Testis (tissue), 3 donors: ENCODE measurements around the gene USF2. TPM values are rescaled to one million over a fixed set of nuclear protein-coding genes. Genes with fewer than 3 reads are reported as not detected.

Experiments
- DNase-seq: peaks from one replicate; pipeline ENCODE4 v3.0.0-alpha.2; 2019
- H3K27ac ChIP-seq, 2 donors: fragments of 200-600 bp; sonication (generic); one replicate each; pipeline ENCODE4 v1.5.1; 2019
- H3K27me3 ChIP-seq: fragments of 200-600 bp; sonication (generic); one replicate; pipeline ENCODE4 v1.5.1; 2019
- H3K36me3 ChIP-seq: fragments of 200-600 bp; sonication (generic); one replicate; pipeline ENCODE4 v1.5.1; 2017; ENCODE audit warnings: low read depth; ENCODE audit errors: missing control alignments
- H3K4me1 ChIP-seq: fragments of 200-600 bp; sonication (generic); one replicate; pipeline ENCODE4 v1.5.1; 2019
- H3K4me3 ChIP-seq, 2 donors: fragments of 200-600 bp; sonication (generic); one replicate each; pipeline ENCODE4 v1.5.1; 2017 to 2019
- H3K9me3 ChIP-seq: fragments of 200-600 bp; sonication (generic); one replicate; pipeline ENCODE4 v1.5.1; 2017
- POLR2A ChIP-seq: fragments of 450-650 bp; IDR thresholded peaks from one replicate; pipeline ENCODE4 v1.6.1; 2017; ENCODE audit warnings: antibody characterized with exemption, mild to moderate bottlenecking, moderate library complexity
- WGBS, 2 donors: methylation state at CpG; one replicate each; pipeline ENCODE4 v1.1.5; 2018; 5-methylcytosine and 5-hydroxymethylcytosine counted together
- intact Hi-C: fragments of 100-400 bp; cut with DNase I; formaldehyde crosslinking; loops from one replicate; pipeline ENCODE4 v1.15.1; 2023; ENCODE audit warnings: low total_unique reads
- polyA plus RNA-seq: library from polyadenylated mRNA; stranded (reverse); fragments of 350-450 nt; fragmentation: Illumina TruSeq; extraction: RNeasy Lipid Tissue Mini Kit (QIAGEN cat#74804); gene quantifications from one replicate; pipeline ENCODE4 v1.2.3, GENCODE V29; 2014; ENCODE audit warnings: low read depth, low replicate concordance; ENCODE audit not compliant: insufficient read depth
- total RNA-seq, 2 donors: library from RNA; depleted of rRNA; stranded (reverse); fragments of >200 nt; gene quantifications; one replicate each; pipeline ENCODE4 v1.2.3, GENCODE V29; 2016
- TF ChIP-seq, protein P1 (sequence below), 3 experiments: fragments of 450-650 bp in 2 of 3; fragments of 200-600 bp in 1 of 3; sonication (generic) in 1 of 3; IDR thresholded peaks; one replicate each; pipeline ENCODE4 v1.5.1; 2016 to 2019; ENCODE audit warnings: antibody characterized with exemption in 3 of 3, mild to moderate bottlenecking in 2 of 3, moderate library complexity in 1 of 3

USF2 gene
- total and polyA plus RNA-seq, 3 donors from 2014 or later = 83.1 to 123 (median 105) TPM

DNA sequence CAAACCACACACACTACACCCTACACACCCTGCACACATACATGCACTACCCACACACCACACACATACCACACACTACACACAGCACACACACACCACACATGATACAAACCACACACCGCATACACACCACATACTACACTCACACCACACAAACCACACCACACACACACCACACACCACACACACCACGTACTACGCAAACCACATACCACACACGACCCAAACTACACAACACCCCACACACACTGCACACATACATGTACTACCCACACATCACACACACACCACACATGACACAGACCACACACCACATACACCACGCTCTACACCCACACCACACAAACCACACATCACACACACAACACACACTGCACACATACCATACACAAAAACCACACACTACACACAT, 29.8 kb downstream of the USF2 start:
- no peaks in the 10 kb centered on the region for H3K9me3 ChIP-seq
- H3K4me1 ChIP-seq = no peaks in the 10 kb centered on the region
- H3K4me3 ChIP-seq = no peak overlapping the region
- H3K36me3 ChIP-seq = no peaks in the 10 kb centered on the region
- TF ChIP-seq, protein P1, sequence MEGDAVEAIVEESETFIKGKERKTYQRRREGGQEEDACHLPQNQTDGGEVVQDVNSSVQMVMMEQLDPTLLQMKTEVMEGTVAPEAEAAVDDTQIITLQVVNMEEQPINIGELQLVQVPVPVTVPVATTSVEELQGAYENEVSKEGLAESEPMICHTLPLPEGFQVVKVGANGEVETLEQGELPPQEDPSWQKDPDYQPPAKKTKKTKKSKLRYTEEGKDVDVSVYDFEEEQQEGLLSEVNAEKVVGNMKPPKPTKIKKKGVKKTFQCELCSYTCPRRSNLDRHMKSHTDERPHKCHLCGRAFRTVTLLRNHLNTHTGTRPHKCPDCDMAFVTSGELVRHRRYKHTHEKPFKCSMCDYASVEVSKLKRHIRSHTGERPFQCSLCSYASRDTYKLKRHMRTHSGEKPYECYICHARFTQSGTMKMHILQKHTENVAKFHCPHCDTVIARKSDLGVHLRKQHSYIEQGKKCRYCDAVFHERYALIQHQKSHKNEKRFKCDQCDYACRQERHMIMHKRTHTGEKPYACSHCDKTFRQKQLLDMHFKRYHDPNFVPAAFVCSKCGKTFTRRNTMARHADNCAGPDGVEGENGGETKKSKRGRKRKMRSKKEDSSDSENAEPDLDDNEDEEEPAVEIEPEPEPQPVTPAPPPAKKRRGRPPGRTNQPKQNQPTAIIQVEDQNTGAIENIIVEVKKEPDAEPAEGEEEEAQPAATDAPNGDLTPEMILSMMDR (IDR thresholded peaks at IDR 0.05) = no peak
- H3K27ac ChIP-seq = no peak overlapping the region
- no peak for DNase-seq
- intact Hi-C loops = no loop called here
- 92 to 95% methylated on average over 5 of the region's 5 CpGs for WGBS, 2 donors
- H3K27me3 ChIP-seq = no peaks in the 10 kb centered on the region

DNA sequence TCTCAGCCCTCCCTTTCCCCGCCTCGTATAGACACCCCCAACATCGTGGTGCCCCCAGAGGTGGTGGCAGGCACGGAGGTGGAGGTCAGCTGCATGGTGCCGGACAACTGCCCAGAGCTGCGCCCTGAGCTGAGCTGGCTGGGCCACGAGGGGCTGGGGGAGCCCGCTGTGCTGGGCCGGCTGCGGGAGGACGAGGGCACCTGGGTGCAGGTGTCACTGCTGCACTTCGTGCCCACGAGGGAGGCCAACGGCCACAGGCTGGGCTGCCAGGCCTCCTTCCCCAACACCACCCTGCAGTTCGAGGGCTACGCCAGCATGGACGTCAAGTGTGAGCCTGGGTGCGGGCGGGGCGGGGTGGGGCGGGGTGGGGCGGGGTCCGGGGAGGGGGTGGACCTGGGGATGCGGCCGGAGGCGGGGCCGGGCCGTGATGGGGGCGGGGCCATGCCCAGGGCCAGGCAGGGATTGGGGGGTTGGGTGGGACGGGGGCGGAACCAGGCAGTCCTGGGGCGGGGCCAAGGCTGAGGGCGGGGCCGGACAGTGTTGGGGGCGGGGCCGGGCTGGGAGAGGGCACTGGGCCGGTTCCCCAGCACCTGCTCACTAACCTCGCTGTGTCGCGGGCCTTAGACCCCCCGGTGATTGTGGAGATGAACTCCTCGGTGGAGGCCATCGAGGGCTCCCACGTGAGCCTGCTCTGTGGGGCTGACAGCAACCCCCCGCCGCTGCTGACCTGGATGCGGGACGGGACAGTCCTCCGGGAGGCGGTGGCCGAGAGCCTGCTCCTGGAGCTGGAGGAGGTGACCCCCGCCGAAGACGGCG, 31.0 kb downstream of the USF2 start:
- Histone ChIP-seq H3K27me3 (no peaks in the 10 kb centered on the region), H3K4me1 (no peaks in the 10 kb centered on the region), H3K27ac (no peak overlapping the region), H3K9me3 (no peaks in the 10 kb centered on the region), H3K4me3 (peak overlapping the region; percentile 5 to 6), H3K36me3 (no peaks in the 10 kb centered on the region)
- WGBS, 2 donors = 27 to 54% methylated on average over 6 to 33 of the region's 55 CpGs
- intact Hi-C loops = no loop called here
- peak; percentile 70 for DNase-seq
- TF ChIP-seq, protein P1 (IDR thresholded peaks at IDR 0.05) = no peak
- TF ChIP-seq POLR2A = no peak

DNA sequence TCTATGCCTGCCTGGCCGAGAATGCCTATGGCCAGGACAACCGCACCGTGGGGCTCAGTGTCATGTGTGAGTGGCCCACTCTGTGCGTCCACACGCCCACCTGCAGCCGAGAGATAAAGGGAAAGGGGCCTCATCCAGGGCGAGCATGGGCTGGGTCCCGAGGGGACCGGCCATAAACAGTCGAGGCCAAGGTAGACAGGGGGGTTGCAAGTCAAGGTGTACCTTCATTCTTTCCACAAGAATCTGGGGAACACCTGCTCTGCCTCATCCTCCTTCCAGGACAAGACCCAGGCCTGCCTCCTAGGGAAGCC, 31.5 kb downstream of the USF2 start:
- Histone ChIP-seq H3K27me3 (no peaks in the 10 kb centered on the region), H3K4me1 (no peaks in the 10 kb centered on the region), H3K36me3 (no peaks in the 10 kb centered on the region), H3K27ac (no peak overlapping the region), H3K9me3 (no peaks in the 10 kb centered on the region), H3K4me3 (peak overlapping the region in 1 of 2 donors; percentile 5)
- 55 to 76% methylated on average over 6 to 10 of the region's 10 CpGs for WGBS, 2 donors
- intact Hi-C loops = no loop called here
- TF ChIP-seq, protein P1 (IDR thresholded peaks at IDR 0.05) = no peak
- no peak for TF ChIP-seq POLR2A
- DNase-seq = no peak

- Histone ChIP-seq H3K9me3 (no peaks in the 10 kb centered on the region), H3K27me3 (no peaks in the 10 kb centered on the region), H3K36me3 (no peaks in the 10 kb centered on the region), H3K27ac (no peak overlapping the region), H3K4me3 (no peak overlapping the region), H3K4me1 (no peaks in the 10 kb centered on the region)
- no peak for TF ChIP-seq POLR2A
- TF ChIP-seq, protein P1 (IDR thresholded peaks at IDR 0.05) = no peak
- intact Hi-C loops = no loop called here
- 91 to 95% methylated on average over 2 of the region's 2 CpGs for WGBS, 2 donors
- DNase-seq = no peak
These were observed 33.2 kb downstream of the USF2 start for GRCh38 chr19:35301961-35302360.

DNA sequence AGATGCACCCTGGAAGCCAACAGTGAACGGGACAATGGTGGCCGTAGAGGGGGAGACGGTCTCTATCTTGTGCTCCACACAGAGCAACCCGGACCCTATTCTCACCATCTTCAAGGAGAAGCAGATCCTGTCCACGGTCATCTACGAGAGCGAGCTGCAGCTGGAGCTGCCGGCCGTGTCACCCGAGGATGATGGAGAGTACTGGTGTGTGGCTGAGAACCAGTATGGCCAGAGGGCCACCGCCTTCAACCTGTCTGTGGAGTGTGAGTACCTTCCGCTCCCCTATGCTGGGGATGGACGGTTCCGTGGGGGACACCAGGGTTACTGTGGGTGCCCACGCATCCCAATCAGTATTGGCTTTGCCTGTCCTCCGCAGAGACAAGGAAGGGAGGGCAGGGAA, 33.7 kb downstream of the USF2 start:
- TF ChIP-seq, protein P1 (IDR thresholded peaks at IDR 0.05) = no peak
- TF ChIP-seq POLR2A = no peak
- H3K9me3 ChIP-seq = no peaks in the 10 kb centered on the region
- no peak overlapping the region for H3K4me3 ChIP-seq
- H3K27me3 ChIP-seq = no peaks in the 10 kb centered on the region
- intact Hi-C loops = no loop called here
- WGBS, 2 donors = 87 to 89% methylated on average over 16 of the region's 16 CpGs
- H3K36me3 ChIP-seq = no peaks in the 10 kb centered on the region
- H3K4me1 ChIP-seq = no peaks in the 10 kb centered on the region
- DNase-seq = no peak
- no peak overlapping the region for H3K27ac ChIP-seq
